ENCODE measurements around the gene CMC2. TPM values are rescaled to one million over a fixed set of nuclear protein-coding genes. Genes with fewer than 3 reads are reported as not detected.

Gene CMC2
- polyA plus RNA-seq, 1 donor (not counting 4 experiments of a cell fraction or from before 2014, with no cell fraction given): 91.8 TPM

DNA sequence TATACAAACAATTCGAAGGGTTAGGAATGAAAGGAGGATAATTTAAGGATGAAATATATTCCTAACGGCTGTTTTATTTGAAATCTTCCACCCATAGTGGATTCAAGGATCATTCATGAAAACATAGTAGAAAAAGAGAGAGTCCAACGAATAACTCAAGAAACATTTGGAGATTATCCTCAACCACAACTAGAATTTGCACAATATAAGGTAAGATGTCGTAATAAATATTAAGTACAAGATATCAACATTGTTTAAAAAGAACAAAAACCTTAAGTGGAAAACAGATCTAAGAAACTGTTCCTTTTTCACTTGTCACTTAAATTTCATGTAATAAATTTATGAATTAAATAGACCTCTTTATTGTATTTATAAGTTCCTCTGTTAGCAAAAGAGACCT is 19.7 kb upstream of the CMC2 start:
- Histone ChIP-seq H3K27me3 (ENCODE audit: control insufficient read depth, extremely low read depth, insufficient read depth, low read length) (no peaks in the 10 kb centered on the region), H3K4me1 (ENCODE audit: control insufficient read depth, extremely low read depth, insufficient read depth, low read length) (no peaks in the 10 kb centered on the region), H3K36me3 (ENCODE audit: control insufficient read depth in 2 of 2, extremely low read depth in 1 of 2, insufficient read depth in 2 of 2, low read length in 2 of 2) (peaks cover 4 to 27% of the 10 kb centered on the region in 2 experiments), H3K79me2 (ENCODE audit: control insufficient read depth, insufficient read depth, low read length) (no peaks in the 10 kb centered on the region), H4K20me1 (ENCODE audit: control insufficient read depth, extremely low read depth, insufficient read depth, low read length) (no peaks in the 10 kb centered on the region), H3K4me2 (ENCODE audit: control insufficient read depth, extremely low read depth, insufficient read depth, low read depth, low read length) (no peak overlapping the region), H3K9ac (ENCODE audit: control insufficient read depth, extremely low read depth, insufficient read depth, low read length) (no peak overlapping the region), H2AFZ (ENCODE audit: control insufficient read depth, low read length) (no peak overlapping the region), H3K9me3 (ENCODE audit: control insufficient read depth, low read depth, low read length) (no peaks in the 10 kb centered on the region), H3K27ac (ENCODE audit: control insufficient read depth, insufficient read depth, low read length) (no peak overlapping the region), H3K9me1 (ENCODE audit: control insufficient read depth, extremely low read depth, insufficient read depth, low read length) (no peaks in the 10 kb centered on the region), H3K4me3 (ENCODE audit: control insufficient read depth in 2 of 3, extremely low read depth in 1 of 3, insufficient read depth in 2 of 3, low read depth in 1 of 3, low read length in 3 of 3) (no peak overlapping the region)
- DNase-seq (ENCODE audit: low read depth, low spot score) (no peak), FAIRE-seq (no peak)
- dilution Hi-C loops (cut with MboI; ENCODE audit: extremely low pct_ligation_motif_present, low sequenced_read_pairs): no loop called here
- TF ChIP-seq EZH2 (IDR thresholded peaks at IDR 0.05; ENCODE audit: low read length) (no peak), CTCF (optimal IDR thresholded peaks at IDR 0.05 in 1 of 3, IDR thresholded peaks at IDR 0.05 in 1 of 3, conservative IDR thresholded peaks at IDR 0.05 in 1 of 3; ENCODE audit: extremely low read depth in 1 of 3, insufficient read depth in 2 of 3, low read length in 3 of 3) (no peak)

DNA sequence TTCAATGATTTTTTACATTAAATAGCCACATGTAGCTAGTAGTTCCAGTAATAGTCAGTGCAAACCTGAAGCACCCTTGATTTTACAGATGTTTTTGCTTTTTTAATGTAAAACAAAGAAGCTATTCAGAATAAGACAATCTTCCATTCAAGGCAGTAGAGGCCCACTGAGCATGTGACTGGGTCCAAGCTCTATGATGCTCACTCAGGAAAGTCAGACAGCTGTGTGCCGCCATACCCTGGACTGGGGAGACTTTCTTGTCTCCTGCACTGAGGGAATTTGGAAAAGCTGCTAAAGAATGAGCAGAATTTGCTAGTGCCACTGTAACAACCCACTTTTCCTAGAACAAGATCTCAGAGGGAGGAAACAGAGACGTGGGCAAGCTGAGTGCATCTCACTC is 11.8 kb upstream of the CMC2 start:
- Histone ChIP-seq H3K79me2 (ENCODE audit: control insufficient read depth, insufficient read depth, low read length) (no peaks in the 10 kb centered on the region), H3K9ac (ENCODE audit: control insufficient read depth, extremely low read depth, insufficient read depth, low read length) (no peak overlapping the region), H3K36me3 (ENCODE audit: control insufficient read depth in 2 of 2, extremely low read depth in 1 of 2, insufficient read depth in 2 of 2, low read length in 2 of 2) (peaks cover 16 to 37% of the 10 kb centered on the region in 2 experiments), H3K9me3 (ENCODE audit: control insufficient read depth, low read depth, low read length) (no peaks in the 10 kb centered on the region), H3K4me3 (ENCODE audit: control insufficient read depth in 2 of 3, extremely low read depth in 1 of 3, insufficient read depth in 2 of 3, low read depth in 1 of 3, low read length in 3 of 3) (no peak overlapping the region), H3K4me1 (ENCODE audit: control insufficient read depth, extremely low read depth, insufficient read depth, low read length) (no peaks in the 10 kb centered on the region), H3K27me3 (ENCODE audit: control insufficient read depth, extremely low read depth, insufficient read depth, low read length) (no peaks in the 10 kb centered on the region), H3K9me1 (ENCODE audit: control insufficient read depth, extremely low read depth, insufficient read depth, low read length) (no peaks in the 10 kb centered on the region), H2AFZ (ENCODE audit: control insufficient read depth, low read length) (no peak overlapping the region), H4K20me1 (ENCODE audit: control insufficient read depth, extremely low read depth, insufficient read depth, low read length) (no peaks in the 10 kb centered on the region), H3K4me2 (ENCODE audit: control insufficient read depth, extremely low read depth, insufficient read depth, low read depth, low read length) (no peak overlapping the region), H3K27ac (ENCODE audit: control insufficient read depth, insufficient read depth, low read length) (no peak overlapping the region)
- dilution Hi-C loops (cut with MboI; ENCODE audit: extremely low pct_ligation_motif_present, low sequenced_read_pairs): no loop called here
- DNase-seq (ENCODE audit: low read depth, low spot score) (no peak), FAIRE-seq (no peak)
- TF ChIP-seq EZH2 (IDR thresholded peaks at IDR 0.05; ENCODE audit: low read length): no peak

- H3K79me2 ChIP-seq (ENCODE audit: control insufficient read depth, insufficient read depth, low read length): peaks cover 14% of the 10 kb centered on the region
- dilution Hi-C loops (cut with MboI; ENCODE audit: extremely low pct_ligation_motif_present, low sequenced_read_pairs): no loop called here
These were observed 8.0 kb upstream of the CMC2 start for GRCh38 chr16:81014672-81015071.

More at GRCh38 chr16:81014672-81015071, 8.0 kb upstream of the CMC2 start:
- no peaks in the 10 kb centered on the region for H3K9me3 ChIP-seq (ENCODE audit: control insufficient read depth, low read depth, low read length)
- DNase-seq (ENCODE audit: low read depth, low spot score) (no peak), FAIRE-seq (no peak)
- H3K4me1 ChIP-seq (ENCODE audit: control insufficient read depth, extremely low read depth, insufficient read depth, low read length): no peaks in the 10 kb centered on the region
- H4K20me1 ChIP-seq (ENCODE audit: control insufficient read depth, extremely low read depth, insufficient read depth, low read length): no peaks in the 10 kb centered on the region
- TF ChIP-seq EZH2 (IDR thresholded peaks at IDR 0.05; ENCODE audit: low read length) (no peak), CTCF (optimal IDR thresholded peaks at IDR 0.05 in 1 of 3, IDR thresholded peaks at IDR 0.05 in 1 of 3, conservative IDR thresholded peaks at IDR 0.05 in 1 of 3; ENCODE audit: extremely low read depth in 1 of 3, insufficient read depth in 2 of 3, low read length in 3 of 3) (no peak)
- H3K4me2 ChIP-seq (ENCODE audit: control insufficient read depth, extremely low read depth, insufficient read depth, low read depth, low read length): no peak overlapping the region
- no peak overlapping the region for H3K9ac ChIP-seq (ENCODE audit: control insufficient read depth, extremely low read depth, insufficient read depth, low read length)
- no peaks in the 10 kb centered on the region for H3K9me1 ChIP-seq (ENCODE audit: control insufficient read depth, extremely low read depth, insufficient read depth, low read length)
- H3K4me3 ChIP-seq (ENCODE audit: control insufficient read depth in 2 of 3, extremely low read depth in 1 of 3, insufficient read depth in 2 of 3, low read depth in 1 of 3, low read length in 3 of 3): no peak overlapping the region
- no peak overlapping the region for H3K27ac ChIP-seq (ENCODE audit: control insufficient read depth, insufficient read depth, low read length)
- no peak overlapping the region for H2AFZ ChIP-seq (ENCODE audit: control insufficient read depth, low read length)
- H3K27me3 ChIP-seq (ENCODE audit: control insufficient read depth, extremely low read depth, insufficient read depth, low read length): no peaks in the 10 kb centered on the region
- H3K36me3 ChIP-seq (ENCODE audit: control insufficient read depth in 2 of 2, extremely low read depth in 1 of 2, insufficient read depth in 2 of 2, low read length in 2 of 2): peaks cover 12 to 33% of the 10 kb centered on the region in 2 experiments
